HG03342 (cell line): Measurements from ENCODE around the gene CATSPERD.

ENCODE experiments used
- ATAC-seq: cut with Tn5 transposase; IDR thresholded peaks from one replicate; pipeline ENCODE4 v1.9.1; 2021; ENCODE audit warnings: mild to moderate bottlenecking, moderate library complexity; ENCODE audit not compliant: unreplicated experiment

Gene CATSPERD

GRCh38 chr19:5803752-5804515 is 83.5 kb downstream of the CATSPERD start:
- ATAC-seq, result peak; percentile 74

GRCh38 chr19:5804516-5805461 is 84.4 kb downstream of the CATSPERD start, which contains the start of gene NRTN:
Gene NRTN (plus strand): TSS chr19:5805067. CDS start chr19:5824166, 19,099 bp downstream.
- no peak for ATAC-seq

- no peak for ATAC-seq
Observed at GRCh38 chr19:5805462-5806132, 85.2 kb downstream of the CATSPERD start.

GRCh38 chr19:5806133-5806489 is 85.7 kb downstream of the CATSPERD start:
- ATAC-seq, result no peak

- no peak for ATAC-seq
Observed at GRCh38 chr19:5806905-5807304, 86.5 kb downstream of the CATSPERD start.

- ATAC-seq, result no peak
Observed at GRCh38 chr19:5808120-5808816, 87.8 kb downstream of the CATSPERD start.

- no peak for ATAC-seq
Observed at GRCh38 chr19:5809053-5809452, 88.6 kb downstream of the CATSPERD start.

- ATAC-seq, result no peak
Observed at GRCh38 chr19:5809469-5809868, 89.0 kb downstream of the CATSPERD start.

GRCh38 chr19:5811117-5811516 is 90.7 kb downstream of the CATSPERD start:
- no peak for ATAC-seq

- ATAC-seq, result no peak
Observed at GRCh38 chr19:5814123-5814851, 93.8 kb downstream of the CATSPERD start.

- ATAC-seq, result no peak
Observed at GRCh38 chr19:5814852-5815246, 94.4 kb downstream of the CATSPERD start.

GRCh38 chr19:5817218-5817617 is 96.8 kb downstream of the CATSPERD start:
- no peak for ATAC-seq

- ATAC-seq, result no peak
Observed at GRCh38 chr19:5818594-5818993, 98.2 kb downstream of the CATSPERD start.

GRCh38 chr19:5820785-5821184 is 100.3 kb downstream of the CATSPERD start:
- ATAC-seq, result no peak

- ATAC-seq, result no peak
Observed at GRCh38 chr19:5821521-5822180, 101.2 kb downstream of the CATSPERD start.

- no peak for ATAC-seq
Observed at GRCh38 chr19:5822181-5822844, 101.9 kb downstream of the CATSPERD start.

- no peak for ATAC-seq
Observed at GRCh38 chr19:5823579-5824281, 103.3 kb downstream of the CATSPERD start.

GRCh38 chr19:5824751-5825150 is 104.3 kb downstream of the CATSPERD start:
- ATAC-seq, result no peak
